HG02623 (cell line): ENCODE data around the gene NCF2.
A peak's percentile ranks its signal among the peaks of the same experiment; 100 is the strongest.

Experiments
- ATAC-seq: cut with Tn5 transposase; IDR thresholded peaks from one replicate; pipeline ENCODE4 v1.9.1; 2021; ENCODE audit warnings: moderate library complexity; ENCODE audit not compliant: unreplicated experiment

The NCF2 gene

GRCh38 chr1:183586926-183587325 is 3.3 kb downstream of the NCF2 start:
- ATAC-seq = no peak

GRCh38 chr1:183586455-183586854 is 3.8 kb downstream of the NCF2 start:
- ATAC-seq = no peak

GRCh38 chr1:183585038-183585437 is 5.2 kb downstream of the NCF2 start:
- no peak for ATAC-seq

- ATAC-seq = no peak
These were observed 6.1 kb downstream of the NCF2 start for GRCh38 chr1:183584147-183584546.

- no peak for ATAC-seq
These were observed 6.8 kb downstream of the NCF2 start for GRCh38 chr1:183583466-183583865.

GRCh38 chr1:183582021-183582713 is 8.1 kb downstream of the NCF2 start:
- no peak for ATAC-seq

GRCh38 chr1:183580281-183580682 is 10.0 kb downstream of the NCF2 start:
- no peak for ATAC-seq

- ATAC-seq = no peak
These were observed 11.4 kb downstream of the NCF2 start for GRCh38 chr1:183578856-183579255.

- ATAC-seq = no peak
These were observed 12.3 kb downstream of the NCF2 start for GRCh38 chr1:183577897-183578465.

- no peak for ATAC-seq
These were observed 13.7 kb downstream of the NCF2 start for GRCh38 chr1:183576537-183576936.

- ATAC-seq = no peak
These were observed 14.7 kb downstream of the NCF2 start for GRCh38 chr1:183575606-183576005.

- no peak for ATAC-seq
These were observed 17.5 kb downstream of the NCF2 start for GRCh38 chr1:183572721-183573120.

GRCh38 chr1:183571678-183572268 is 18.5 kb downstream of the NCF2 start:
- no peak for ATAC-seq

GRCh38 chr1:183570451-183570850 is 19.8 kb downstream of the NCF2 start:
- no peak for ATAC-seq

GRCh38 chr1:183569801-183570200 is 20.5 kb downstream of the NCF2 start:
- ATAC-seq = no peak

GRCh38 chr1:183569141-183569540 is 21.1 kb downstream of the NCF2 start:
- no peak for ATAC-seq

- ATAC-seq = no peak
These were observed 21.9 kb downstream of the NCF2 start for GRCh38 chr1:183568176-183569021.

GRCh38 chr1:183567584-183567983 is 22.7 kb downstream of the NCF2 start:
- ATAC-seq = peak; percentile 68

- no peak for ATAC-seq
These were observed 24.2 kb downstream of the NCF2 start for GRCh38 chr1:183566026-183566425.

GRCh38 chr1:183565261-183565660 is 25.0 kb downstream of the NCF2 start:
- ATAC-seq = no peak

- no peak for ATAC-seq
These were observed 27.6 kb downstream of the NCF2 start for GRCh38 chr1:183562701-183563100.

- ATAC-seq = no peak
These were observed 31.2 kb downstream of the NCF2 start for GRCh38 chr1:183559061-183559460.
